KMS-11 (cell line): ENCODE results near the gene SMCO2.

ENCODE experiments used
- H2AFZ ChIP-seq: fragments of 200-600 bp; sonication (generic); 2 replicates; pipeline ENCODE4 v1.6.1; 2016; ENCODE audit warnings: antibody characterized with exemption, mixed run types, low read depth
- H3K27ac ChIP-seq: fragments of 200-600 bp; sonication (generic); 2 replicates; pipeline ENCODE4 v1.6.1; 2016; ENCODE audit warnings: mild to moderate bottlenecking, mixed run types
- H3K27me3 ChIP-seq: fragments of 200-600 bp; sonication (generic); 2 replicates; pipeline ENCODE4 v1.6.1; 2017; ENCODE audit warnings: mild to moderate bottlenecking, low read depth, mixed run types, moderate library complexity; ENCODE audit not compliant: insufficient read depth
- H3K36me3 ChIP-seq: fragments of 200-600 bp; sonication (generic); 2 replicates; pipeline ENCODE4 v1.6.1; 2017; ENCODE audit warnings: mild to moderate bottlenecking, mixed run types; ENCODE audit not compliant: insufficient read depth
- H3K4me1 ChIP-seq: fragments of 200-600 bp; sonication (generic); 2 replicates; pipeline ENCODE4 v1.6.1; 2016; ENCODE audit warnings: mild to moderate bottlenecking, low read depth, mixed run types; ENCODE audit not compliant: poor library complexity, severe bottlenecking
- H3K4me2 ChIP-seq: fragments of 200-600 bp; sonication (generic); 2 replicates; pipeline ENCODE4 v1.7.0; 2016; ENCODE audit warnings: mild to moderate bottlenecking, mixed run types
- H3K4me3 ChIP-seq: fragments of 200-600 bp; sonication (generic); IDR thresholded peaks from 2 replicates; pipeline ENCODE4 v1.6.1; 2017; ENCODE audit warnings: low read depth, low read length, mixed read lengths; ENCODE audit not compliant: insufficient read depth
- H3K79me2 ChIP-seq: fragments of 200-600 bp; sonication (generic); 2 replicates; pipeline ENCODE4 v1.6.1; 2016; ENCODE audit warnings: low read depth, mixed run types; ENCODE audit not compliant: insufficient read depth
- H3K9ac ChIP-seq: fragments of 200-600 bp; sonication (generic); 2 replicates; pipeline ENCODE4 v1.6.1; 2016; ENCODE audit warnings: mild to moderate bottlenecking, mixed run types
- H4K20me1 ChIP-seq: fragments of 200-600 bp; sonication (generic); 2 replicates; pipeline ENCODE4 v1.6.1; 2016; ENCODE audit warnings: mild to moderate bottlenecking, mixed run types; ENCODE audit not compliant: insufficient read depth
- TF ChIP-seq, protein P1 (sequence below): fragments of 200-600 bp; sonication (generic); conservative IDR thresholded peaks from 2 replicates; pipeline ENCODE4 v1.6.1; 2017; ENCODE audit warnings: low read depth, mild to moderate bottlenecking, antibody characterized with exemption, low read length, moderate library complexity, mixed read lengths

Gene SMCO2

GRCh38 chr12:27535318-27535717 lies 88.8 kb downstream of the SMCO2 start:
- H3K36me3 ChIP-seq, result no peaks in the 10 kb centered on the region

DNA sequence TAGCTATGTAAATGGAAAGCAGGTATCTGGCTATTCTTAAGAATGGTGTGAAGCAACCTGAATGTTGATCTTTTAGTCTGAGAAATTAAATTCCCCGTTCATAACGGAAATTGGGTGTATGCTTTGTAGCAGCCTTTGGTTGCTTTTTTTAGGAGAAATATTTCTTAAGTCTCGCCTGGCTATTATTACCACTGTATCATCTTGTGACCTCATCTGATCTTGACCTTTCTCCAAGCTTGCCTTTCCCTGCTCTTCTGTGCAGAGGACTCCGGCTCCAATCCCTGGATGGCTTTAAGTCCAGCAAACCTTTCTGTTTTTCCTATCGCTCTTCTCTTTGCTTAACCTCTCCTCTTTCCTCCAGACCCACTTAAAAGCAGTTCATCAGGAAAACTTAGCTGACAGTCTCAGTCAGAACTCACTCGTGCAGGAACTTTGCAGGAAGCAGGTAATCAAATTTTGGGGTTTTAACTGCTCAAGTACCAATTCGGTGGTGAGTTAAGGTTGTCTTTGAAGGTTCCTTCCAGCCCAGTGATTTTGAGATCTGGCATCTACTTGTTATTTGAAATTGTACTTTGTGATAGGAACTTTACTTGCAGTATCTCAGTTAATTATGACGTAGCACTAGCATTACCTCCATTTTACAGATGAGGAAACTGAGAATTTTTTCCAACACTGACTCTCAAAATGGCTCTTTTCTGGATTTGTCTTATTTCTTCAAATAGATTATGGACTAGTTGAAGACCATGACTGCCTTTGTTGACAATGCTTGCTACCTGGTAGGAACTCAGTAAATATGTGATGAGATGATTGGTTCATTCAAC lies 91.5 kb downstream of the SMCO2 start:
- no peaks in the 10 kb centered on the region for H3K27me3 ChIP-seq
- H3K27ac ChIP-seq, result no peak overlapping the region
- no peak overlapping the region for H3K4me2 ChIP-seq
- H4K20me1 ChIP-seq, result no peaks in the 10 kb centered on the region
- no peaks in the 10 kb centered on the region for H3K36me3 ChIP-seq
- no peak overlapping the region for H3K9ac ChIP-seq
- TF ChIP-seq, protein P1, sequence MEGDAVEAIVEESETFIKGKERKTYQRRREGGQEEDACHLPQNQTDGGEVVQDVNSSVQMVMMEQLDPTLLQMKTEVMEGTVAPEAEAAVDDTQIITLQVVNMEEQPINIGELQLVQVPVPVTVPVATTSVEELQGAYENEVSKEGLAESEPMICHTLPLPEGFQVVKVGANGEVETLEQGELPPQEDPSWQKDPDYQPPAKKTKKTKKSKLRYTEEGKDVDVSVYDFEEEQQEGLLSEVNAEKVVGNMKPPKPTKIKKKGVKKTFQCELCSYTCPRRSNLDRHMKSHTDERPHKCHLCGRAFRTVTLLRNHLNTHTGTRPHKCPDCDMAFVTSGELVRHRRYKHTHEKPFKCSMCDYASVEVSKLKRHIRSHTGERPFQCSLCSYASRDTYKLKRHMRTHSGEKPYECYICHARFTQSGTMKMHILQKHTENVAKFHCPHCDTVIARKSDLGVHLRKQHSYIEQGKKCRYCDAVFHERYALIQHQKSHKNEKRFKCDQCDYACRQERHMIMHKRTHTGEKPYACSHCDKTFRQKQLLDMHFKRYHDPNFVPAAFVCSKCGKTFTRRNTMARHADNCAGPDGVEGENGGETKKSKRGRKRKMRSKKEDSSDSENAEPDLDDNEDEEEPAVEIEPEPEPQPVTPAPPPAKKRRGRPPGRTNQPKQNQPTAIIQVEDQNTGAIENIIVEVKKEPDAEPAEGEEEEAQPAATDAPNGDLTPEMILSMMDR, result no peak
- H3K79me2 ChIP-seq, result no peaks in the 10 kb centered on the region
- H3K4me1 ChIP-seq, result peaks cover 14% of the 10 kb centered on the region
- H3K4me3 ChIP-seq, result no peak overlapping the region
- H2AFZ ChIP-seq, result no peak overlapping the region

More at GRCh38 chr12:27535318-27535717, 88.8 kb downstream of the SMCO2 start:
- H4K20me1 ChIP-seq, result no peaks in the 10 kb centered on the region
- no peak overlapping the region for H3K4me2 ChIP-seq
- TF ChIP-seq, protein P1, result no peak
- peaks cover 14% of the 10 kb centered on the region for H3K4me1 ChIP-seq
- no peak overlapping the region for H3K27ac ChIP-seq
- H3K79me2 ChIP-seq, result no peaks in the 10 kb centered on the region
- no peak overlapping the region for H3K9ac ChIP-seq
- H2AFZ ChIP-seq, result no peak overlapping the region
- H3K27me3 ChIP-seq, result no peaks in the 10 kb centered on the region
- H3K4me3 ChIP-seq, result no peak overlapping the region

DNA sequence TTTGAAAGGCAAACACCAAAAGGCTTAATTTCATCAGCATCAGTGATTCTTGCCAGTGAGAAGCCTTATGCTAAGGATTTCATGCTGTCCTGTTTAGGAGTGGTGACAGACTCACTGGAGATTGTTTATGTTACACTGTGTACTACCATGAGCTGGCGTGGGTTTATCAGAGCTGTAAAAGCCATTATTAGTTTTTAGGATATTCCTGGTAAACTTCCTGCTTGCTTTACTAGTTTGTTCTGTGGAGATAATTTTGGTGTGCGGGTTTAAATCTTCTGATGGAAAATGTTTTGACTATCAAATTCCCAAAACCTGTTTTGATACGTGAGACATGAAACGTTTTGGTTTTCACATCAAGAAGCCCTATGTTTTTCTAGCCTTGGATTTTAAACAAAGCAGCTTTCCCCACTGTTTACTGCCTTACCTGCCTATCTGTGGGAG lies 92.7 kb downstream of the SMCO2 start:
- no peak overlapping the region for H2AFZ ChIP-seq
- no peak overlapping the region for H3K9ac ChIP-seq
- peaks cover 11% of the 10 kb centered on the region for H3K4me1 ChIP-seq
- no peak overlapping the region for H3K27ac ChIP-seq
- no peaks in the 10 kb centered on the region for H3K79me2 ChIP-seq
- TF ChIP-seq, protein P1, result no peak
- H4K20me1 ChIP-seq, result no peaks in the 10 kb centered on the region
- H3K36me3 ChIP-seq, result no peaks in the 10 kb centered on the region
- no peaks in the 10 kb centered on the region for H3K27me3 ChIP-seq
- H3K4me3 ChIP-seq, result no peak overlapping the region
- H3K4me2 ChIP-seq, result no peak overlapping the region

DNA sequence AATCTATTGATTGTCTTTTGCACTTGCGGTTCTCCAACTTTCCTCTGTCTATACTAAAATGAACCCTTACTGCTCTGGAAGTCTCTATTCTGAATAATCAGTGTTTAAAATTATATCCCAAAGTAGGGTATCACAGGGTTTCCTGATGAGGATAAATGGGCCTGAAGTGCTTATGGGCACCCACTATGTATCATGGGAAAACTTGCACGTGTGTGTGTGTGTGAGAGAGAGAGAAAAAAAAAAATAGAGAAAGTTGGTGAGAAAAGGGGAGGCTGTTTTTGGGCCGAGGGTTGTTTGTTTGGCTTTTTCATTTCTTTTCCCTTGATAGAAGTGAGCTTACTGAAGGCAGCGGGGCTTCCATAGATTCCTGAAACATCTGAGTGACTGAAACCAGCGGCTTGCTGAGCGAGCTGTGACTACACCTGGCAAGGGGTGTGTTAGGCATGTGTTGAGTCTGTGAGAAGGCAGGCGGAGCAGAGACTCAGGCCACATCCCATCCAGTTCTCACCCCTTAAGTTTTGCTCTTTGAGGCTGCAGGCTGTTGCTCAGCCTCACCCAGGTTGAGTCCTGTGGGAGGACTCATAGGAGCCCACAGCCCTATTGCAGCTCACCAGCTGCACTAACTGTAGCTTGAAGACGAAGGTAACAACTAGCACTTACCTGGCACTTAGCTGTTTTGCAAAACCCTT lies 94.6 kb downstream of the SMCO2 start:
- H3K9ac ChIP-seq, result no peak overlapping the region
- no peaks in the 10 kb centered on the region for H3K4me1 ChIP-seq
- no peak overlapping the region for H3K4me3 ChIP-seq
- TF ChIP-seq, protein P1, result no peak
- H3K27me3 ChIP-seq, result no peaks in the 10 kb centered on the region
- H3K27ac ChIP-seq, result no peak overlapping the region
- no peak overlapping the region for H2AFZ ChIP-seq
- H3K79me2 ChIP-seq, result no peaks in the 10 kb centered on the region
- no peaks in the 10 kb centered on the region for H3K36me3 ChIP-seq
- no peak overlapping the region for H3K4me2 ChIP-seq
- H4K20me1 ChIP-seq, result no peaks in the 10 kb centered on the region
